ENCODE data around the gene OTUD3. TPM values are rescaled to one million over a fixed set of nuclear protein-coding genes. Genes with fewer than 3 reads are reported as not detected.

OTUD3 gene
- total and polyA plus RNA-seq, 2 of the 13 experiments (the other 11 are each of a cell fraction or from before 2014, with no cell fraction given), result 5.2 to 7.5 TPM

GRCh38 chr1:19882111-19883071 is at the start of gene OTUD3 (continued):
- TF ChIP-seq IRF2 (CRISPR knock-in tag; IDR thresholded peaks at IDR 0.05), result peak; percentile 60; the same call in 1 of the 2 replicates
- TF ChIP-seq HNRNPUL1 (IDR thresholded peaks at IDR 0.05; ENCODE audit: low read depth, low read length), result no peak
- 0 out of 2 replicates have a peak, but pooled peaks have one; percentile 35 for TF ChIP-seq CENPT (CRISPR knock-in tag; IDR thresholded peaks at IDR 0.05; ENCODE audit: low read depth)
- TF ChIP-seq ZFP37 (CRISPR knock-in tag; IDR thresholded peaks at IDR 0.05; ENCODE audit: borderline replicate concordance), result 0 out of 2 replicates have a peak, but pooled peaks have one; percentile 26
- no peak for TF ChIP-seq CENPBD1 (CRISPR knock-in tag; IDR thresholded peaks at IDR 0.05; ENCODE audit: borderline replicate concordance, low read depth)
- 0 out of 2 replicates have a peak, but pooled peaks have one; percentile 28 for TF ChIP-seq CBFB (CRISPR knock-in tag; IDR thresholded peaks at IDR 0.05)
- no peak for TF ChIP-seq ATRX (CRISPR knock-in tag; IDR thresholded peaks at IDR 0.05; ENCODE audit: borderline replicate concordance)
- TF ChIP-seq BRCA1 (CRISPR knock-in tag; IDR thresholded peaks at IDR 0.05), result 0 out of 2 replicates have a peak, but pooled peaks have one; percentile 26
- no peak for TF ChIP-seq CEBPG (CRISPR knock-in tag; IDR thresholded peaks at IDR 0.05)
- TF ChIP-seq ZNF337 (CRISPR knock-in tag; IDR thresholded peaks at IDR 0.05; ENCODE audit: borderline replicate concordance, low read depth), result peak; percentile 73; the same call in 1 of the 2 replicates
- TF ChIP-seq ZFP41 (CRISPR knock-in tag; IDR thresholded peaks at IDR 0.05; ENCODE audit: borderline replicate concordance), result no peak; the same call in 1 of the 2 replicates
- no peak for TF ChIP-seq HOXA7 (CRISPR knock-in tag; IDR thresholded peaks at IDR 0.05)
- TF ChIP-seq PAWR (CRISPR knock-in tag; IDR thresholded peaks at IDR 0.05; ENCODE audit: borderline replicate concordance), result no peak
- no peak for TF ChIP-seq DZIP1 (CRISPR knock-in tag; IDR thresholded peaks at IDR 0.05)
- peak; percentile 90 for TF ChIP-seq MYPOP (CRISPR knock-in tag; IDR thresholded peaks at IDR 0.05)
- no peak for TF ChIP-seq CERS6 (CRISPR knock-in tag; IDR thresholded peaks at IDR 0.05)
- 0 out of 2 replicates have a peak, but pooled peaks have one; percentile 39 for TF ChIP-seq ZFP1 (CRISPR knock-in tag; IDR thresholded peaks at IDR 0.05)
- peak; percentile 85; the same call in 1 of the 2 replicates for TF ChIP-seq HDAC1 (CRISPR knock-in tag; IDR thresholded peaks at IDR 0.05)
- peak; percentile 87 for TF ChIP-seq SP4 (CRISPR knock-in tag; IDR thresholded peaks at IDR 0.05)
- no peak for TF ChIP-seq ZNF44 (CRISPR knock-in tag; IDR thresholded peaks at IDR 0.05)
- peak; percentile 90 for TF ChIP-seq ZNF800 (CRISPR knock-in tag; IDR thresholded peaks at IDR 0.05)
- TF ChIP-seq KDM1A (CRISPR knock-in tag; IDR thresholded peaks at IDR 0.05), result no peak
- no peak for TF ChIP-seq NFATC3 (CRISPR knock-in tag; IDR thresholded peaks at IDR 0.05)
